Right lobe of liver (tissue), 6 donors: ENCODE results near the gene ATE1. TPM values are rescaled to one million over a fixed set of nuclear protein-coding genes. Genes with fewer than 3 reads are reported as not detected.

Experiments used
- ATAC-seq, 4 donors: fragments of 200-7000 bp; cut with Tn5 transposase; one replicate each; pipeline ENCODE4 v1.9.1; 2020; ENCODE audit warnings: mild to moderate bottlenecking in 4 of 4, moderate library complexity in 4 of 4
- DNase-seq, 3 donors: peaks; one replicate each; pipeline ENCODE4 v3.0.0-alpha.2; 2020
- H3K27ac ChIP-seq, 3 donors: fragments of 200-600 bp; one replicate each; pipeline ENCODE4 v1.8.0; 2022
- H3K27me3 ChIP-seq, 2 donors: fragments of 200-600 bp; one replicate each; pipeline ENCODE4 v1.8.0; 2022
- H3K36me3 ChIP-seq, 4 donors: fragments of 200-600 bp; sonication (generic) in 1 of 4; one replicate each; pipeline versions ENCODE4 v1.5.1 to v1.8.0; 2017 to 2022; ENCODE audit warnings: control low read depth in 1 of 4
- H3K4me1 ChIP-seq, 4 donors: fragments of 200-600 bp; sonication (generic) in 1 of 4; one replicate each; pipeline versions ENCODE4 v1.5.1 to v1.8.0; 2017 to 2022; ENCODE audit warnings: control low read depth in 1 of 4
- H3K4me3 ChIP-seq, 3 donors: fragments of 200-600 bp; one replicate each; pipeline ENCODE4 v1.8.0; 2022
- H3K9me3 ChIP-seq, 4 donors: fragments of 200-600 bp; sonication (generic) in 1 of 4; one replicate each; pipeline versions ENCODE4 v1.5.1 to v1.8.0; 2017 to 2022; ENCODE audit warnings: control low read depth in 1 of 4
- CTCF ChIP-seq, 4 donors: fragments of 200-600 bp in 3 of 4; fragments of 450-650 bp in 1 of 4; IDR thresholded peaks; one replicate each; pipeline versions ENCODE4 v1.5.1 to v1.8.0; 2016 to 2022; ENCODE audit warnings: antibody characterized with exemption in 4 of 4, mild to moderate bottlenecking in 2 of 4
- POLR2A ChIP-seq: fragments of 450-650 bp; IDR thresholded peaks from one replicate; pipeline ENCODE4 v1.6.1; 2017; ENCODE audit warnings: antibody characterized with exemption, mild to moderate bottlenecking
- WGBS: methylation state at CpG from one replicate; pipeline ENCODE4 v1.1.6; 2018; ENCODE audit warnings: low coverage, low lambda C conversion rate; ENCODE audit not compliant: insufficient coverage; ENCODE audit errors: missing lambda C conversion rate; 5-methylcytosine and 5-hydroxymethylcytosine counted together
- intact Hi-C, 2 donors: fragments of 100-400 bp; cut with DNase I; formaldehyde crosslinking; loops; one replicate each; pipeline versions ENCODE4 v1.11.2 to v1.14.1; 2022
- total RNA-seq, 6 experiments: library from RNA; depleted of rRNA in 2 of 6; stranded (reverse); fragments of >200 nt in 2 of 6; fragmentation: NEBNext Ultra II Directional in 3 of 6; extraction: Animal tissue kit (Norgen Biotek cat#: 25700) in 3 of 6; gene quantifications; one replicate each; pipeline versions ENCODE4 v1.1.0 to v1.2.4, GENCODE V29; 2016 to 2023
- donor health status: DM: no; HTN: yes; CAD: no.
- donor health status: DM: no; HTN: no; CAD: no.
- donor health status: DM: no; HTN: no; CAD: no.
- donor health status: DM: no; HTN: yes; CAD: no.
- donor health status: DM: no; HTN: yes; CAD: no.

The ATE1 gene
- total RNA-seq, 6 experiments from 2014 or later: 17.7 to 21.6 (median 19.9) TPM

GRCh38 chr10:121879476-121879875, 48.4 kb downstream of the ATE1 start:
- Histone ChIP-seq H3K27ac (no peak overlapping the region), H3K4me1 (no peaks in the 10 kb centered on the region), H3K27me3 (no peaks in the 10 kb centered on the region), H3K36me3 (peaks cover 0 to 7% (median 1%) of the 10 kb centered on the region in 4 donors), H3K4me3 (no peak overlapping the region), H3K9me3 (no peaks in the 10 kb centered on the region)
- ATAC-seq (no peak), DNase-seq (no peak)
- intact Hi-C loops: no loop called here
- WGBS: 94% methylated on average over 4 of the region's 4 CpGs
- no peak for TF ChIP-seq CTCF (IDR thresholded peaks at IDR 0.05)
- TF ChIP-seq POLR2A: no peak

- no peak for TF ChIP-seq CTCF (IDR thresholded peaks at IDR 0.05)
- no peak for TF ChIP-seq POLR2A
- intact Hi-C loops: no loop called here
- no peaks in the 10 kb centered on the region for H3K27me3 ChIP-seq
- WGBS: 95% methylated on average over 3 of the region's 3 CpGs
- peaks cover 0 to 15% (median 5%) of the 10 kb centered on the region in 4 donors for H3K36me3 ChIP-seq
- ATAC-seq: no peak
- H3K9me3 ChIP-seq: no peaks in the 10 kb centered on the region
- no peak overlapping the region for H3K4me3 ChIP-seq
- DNase-seq: no peak
- H3K4me1 ChIP-seq: no peaks in the 10 kb centered on the region
- no peak overlapping the region for H3K27ac ChIP-seq
These were observed 54.6 kb downstream of the ATE1 start for GRCh38 chr10:121873236-121873635.

- no peak overlapping the region for H3K4me3 ChIP-seq
- no peaks in the 10 kb centered on the region for H3K9me3 ChIP-seq
- no peak overlapping the region for H3K27ac ChIP-seq
- TF ChIP-seq CTCF (IDR thresholded peaks at IDR 0.05): no peak
- no peak for TF ChIP-seq POLR2A
- ATAC-seq (no peak), DNase-seq (no peak)
- intact Hi-C loops: no loop called here
- WGBS: 94% methylated on average over 1 of the region's 1 CpG
- no peaks in the 10 kb centered on the region for H3K27me3 ChIP-seq
- no peaks in the 10 kb centered on the region for H3K4me1 ChIP-seq
- H3K36me3 ChIP-seq: peaks cover 0 to 7% (median 3%) of the 10 kb centered on the region in 4 donors
These were observed 57.4 kb downstream of the ATE1 start for GRCh38 chr10:121870413-121870812.

GRCh38 chr10:121865554-121865953, 62.3 kb downstream of the ATE1 start:
- DNase-seq (no peak), ATAC-seq (no peak)
- intact Hi-C loops: no loop called here
- no peak overlapping the region for H3K4me3 ChIP-seq
- no peak overlapping the region for H3K27ac ChIP-seq
- H3K36me3 ChIP-seq: peaks cover 0 to 7% (median 2%) of the 10 kb centered on the region in 4 donors
- H3K4me1 ChIP-seq: no peaks in the 10 kb centered on the region
- TF ChIP-seq CTCF (IDR thresholded peaks at IDR 0.05) (no peak), POLR2A (no peak)
- H3K27me3 ChIP-seq: no peaks in the 10 kb centered on the region
- WGBS: 100% methylated on average over 4 of the region's 4 CpGs
- H3K9me3 ChIP-seq: no peaks in the 10 kb centered on the region

GRCh38 chr10:121864653-121865052, 63.2 kb downstream of the ATE1 start:
- H3K4me3 ChIP-seq: no peak overlapping the region
- intact Hi-C loops: no loop called here
- no peak overlapping the region for H3K27ac ChIP-seq
- DNase-seq (no peak), ATAC-seq (no peak)
- H3K9me3 ChIP-seq: no peaks in the 10 kb centered on the region
- 96% methylated on average over 3 of the region's 3 CpGs for whole genome bisulfite sequencing
- no peaks in the 10 kb centered on the region for H3K27me3 ChIP-seq
- no peak for TF ChIP-seq CTCF (IDR thresholded peaks at IDR 0.05)
- TF ChIP-seq POLR2A: no peak
- peaks cover 0 to 5% (median 2%) of the 10 kb centered on the region in 4 donors for H3K36me3 ChIP-seq
- H3K4me1 ChIP-seq: no peaks in the 10 kb centered on the region
